Loucy (cell line): ENCODE results near the gene ZFYVE28.

Source experiments
- EZH2phosphoT487 ChIP-seq: fragments of 200-600 bp; IDR thresholded peaks from 2 replicates; pipeline ENCODE4 v1.6.1; 2018; ENCODE audit warnings: antibody characterized with exemption, mild to moderate bottlenecking, moderate library complexity, borderline replicate concordance
- TF ChIP-seq, protein P1 (sequence below): fragments of 200-600 bp; sonication (generic); conservative IDR thresholded peaks from 2 replicates; pipeline ENCODE4 v1.5.1; 2014; ENCODE audit warnings: mild to moderate bottlenecking, antibody characterized with exemption, low read length

GRCh38 chr4:2389691-2390090, 28.8 kb downstream of the ZFYVE28 start:
- TF ChIP-seq, protein P1, sequence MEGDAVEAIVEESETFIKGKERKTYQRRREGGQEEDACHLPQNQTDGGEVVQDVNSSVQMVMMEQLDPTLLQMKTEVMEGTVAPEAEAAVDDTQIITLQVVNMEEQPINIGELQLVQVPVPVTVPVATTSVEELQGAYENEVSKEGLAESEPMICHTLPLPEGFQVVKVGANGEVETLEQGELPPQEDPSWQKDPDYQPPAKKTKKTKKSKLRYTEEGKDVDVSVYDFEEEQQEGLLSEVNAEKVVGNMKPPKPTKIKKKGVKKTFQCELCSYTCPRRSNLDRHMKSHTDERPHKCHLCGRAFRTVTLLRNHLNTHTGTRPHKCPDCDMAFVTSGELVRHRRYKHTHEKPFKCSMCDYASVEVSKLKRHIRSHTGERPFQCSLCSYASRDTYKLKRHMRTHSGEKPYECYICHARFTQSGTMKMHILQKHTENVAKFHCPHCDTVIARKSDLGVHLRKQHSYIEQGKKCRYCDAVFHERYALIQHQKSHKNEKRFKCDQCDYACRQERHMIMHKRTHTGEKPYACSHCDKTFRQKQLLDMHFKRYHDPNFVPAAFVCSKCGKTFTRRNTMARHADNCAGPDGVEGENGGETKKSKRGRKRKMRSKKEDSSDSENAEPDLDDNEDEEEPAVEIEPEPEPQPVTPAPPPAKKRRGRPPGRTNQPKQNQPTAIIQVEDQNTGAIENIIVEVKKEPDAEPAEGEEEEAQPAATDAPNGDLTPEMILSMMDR, result no peak
- TF ChIP-seq EZH2phosphoT487, result no peak
